Spleen (tissue), 11 donors: Measurements from ENCODE around the gene PRSS12. TPM values are rescaled to one million over a fixed set of nuclear protein-coding genes. Genes with fewer than 3 reads are reported as not detected.

Experiments
- DNase-seq: peaks from one replicate; pipeline ENCODE4 v3.0.0-alpha.2; 2020
- H3K27ac ChIP-seq, 8 donors: fragments of 200-600 bp; sonication (generic) in 7 of 8; 1 replicate in 4 of 8; 2 replicates in 4 of 8; pipeline versions ENCODE4 v1.5.0 to v1.8.0; 2016 to 2021; ENCODE audit warnings: inconsistent platforms in 4 of 8, mild to moderate bottlenecking in 4 of 8, moderate library complexity in 1 of 8
- H3K27me3 ChIP-seq, 7 donors: fragments of 200-600 bp; sonication (generic) in 6 of 7; replicated peaks in 1 of 7; 1 replicate in 4 of 7; 2 replicates in 3 of 7; pipeline versions ENCODE4 v1.5.0 to v1.8.0; 2016 to 2021; ENCODE audit warnings: inconsistent platforms in 3 of 7, mild to moderate bottlenecking in 1 of 7
- H3K36me3 ChIP-seq, 6 donors: fragments of 200-600 bp; sonication (generic) in 5 of 6; 1 replicate in 4 of 6; 2 replicates in 2 of 6; pipeline versions ENCODE4 v1.5.0 to v1.8.0; 2016 to 2021; ENCODE audit warnings: inconsistent platforms in 2 of 6
- H3K4me1 ChIP-seq, 6 donors: fragments of 200-600 bp; sonication (generic) in 5 of 6; 1 replicate in 3 of 6; 2 replicates in 3 of 6; pipeline versions ENCODE4 v1.5.0 to v1.8.0; 2016 to 2021; ENCODE audit warnings: inconsistent platforms in 3 of 6
- H3K4me3 ChIP-seq, 8 donors: fragments of 200-600 bp; sonication (generic) in 7 of 8; 1 replicate in 4 of 8; 2 replicates in 4 of 8; pipeline versions ENCODE4 v1.5.0 to v1.8.0; 2016 to 2021; ENCODE audit warnings: inconsistent platforms in 4 of 8, mild to moderate bottlenecking in 4 of 8, moderate library complexity in 2 of 8
- H3K9me3 ChIP-seq, 8 donors: fragments of 200-600 bp; sonication (generic) in 7 of 8; 1 replicate in 4 of 8; 2 replicates in 4 of 8; pipeline versions ENCODE4 v1.5.0 to v1.8.0; 2016 to 2021; ENCODE audit warnings: inconsistent platforms in 4 of 8
- CTCF ChIP-seq, 11 experiments: fragments of 200-600 bp in 7 of 11; fragments of 450-650 bp in 4 of 11; sonication (generic) in 4 of 11; IDR thresholded peaks in 8 of 11; conservative IDR thresholded peaks in 3 of 11; 1 replicate in 7 of 11; 2 replicates in 4 of 11; pipeline versions ENCODE4 v1.4.0 to v1.8.0; 2016 to 2021; ENCODE audit warnings: antibody characterized with exemption in 11 of 11, inconsistent platforms in 4 of 11, mild to moderate bottlenecking in 1 of 11
- POLR2A ChIP-seq, 3 donors: fragments of 450-650 bp; IDR thresholded peaks; one replicate each; pipeline ENCODE4 v1.5.1; 2017; ENCODE audit warnings: antibody characterized with exemption in 3 of 3, mild to moderate bottlenecking in 1 of 3
- POLR2AphosphoS5 ChIP-seq, 3 donors: sonication (generic); formaldehyde crosslinking; IDR thresholded peaks; one replicate each; pipeline ENCODE4 v1.5.1; 2017; ENCODE audit warnings: antibody characterized with exemption in 3 of 3
- WGBS, 5 donors: extraction: QIAGEN DNeasy Blood & Tissue Kit in 3 of 5; methylation state at CpG; one replicate each; pipeline versions ENCODE4 v1.1.5 to v1.1.7; 2013 to 2018; 5-methylcytosine and 5-hydroxymethylcytosine counted together
- intact Hi-C: fragments of 100-400 bp; cut with DNase I; formaldehyde crosslinking; loops from one replicate; pipeline ENCODE4 v1.15.0; 2023; ENCODE audit warnings: low total_unique reads
- polyA plus RNA-seq, 3 donors: library from polyadenylated mRNA; stranded (reverse); fragments of 200-250 nt; gene quantifications; one replicate each; pipeline ENCODE4 v1.2.1, GENCODE V29; 2013
- total RNA-seq, 7 donors: library from RNA; depleted of rRNA in 3 of 7; stranded (reverse); fragments of >200 nt in 3 of 7; fragmentation: NEBNext Ultra II Directional in 4 of 7; extraction: Animal tissue kit (Norgen Biotek cat#: 25700) in 4 of 7; gene quantifications; one replicate each; pipeline versions ENCODE4 v1.1.0 to v1.2.1, GENCODE V29; 2016 to 2021
- donor health status: healthy with polysubstance abuse.
- donor health status: DM: no; HTN: no; CAD: no; lungs with moderate emphysema.
- donor health status: DM: no; HTN: no; CAD: no.
- donor health status: Bipolar disorder and iron deficiency.
- donor health status: healthy.
- donor health status: DM: no; HTN: no; CAD: no.
- donor health status: DM: yes; HTN: yes; CAD: no.

Gene PRSS12
- total and polyA plus RNA-seq, 10 donors = 0.03 to 0.44 (median 0.10) TPM; not detected in 5

- Histone ChIP-seq H3K27me3 (no peaks in the 10 kb centered on the region), H3K27ac (no peak overlapping the region), H3K36me3 (no peaks in the 10 kb centered on the region), H3K4me1 (no peaks in the 10 kb centered on the region), H3K4me3 (no peak overlapping the region), H3K9me3 (no peaks in the 10 kb centered on the region)
- intact Hi-C loops = no loop called here
- TF ChIP-seq POLR2AphosphoS5 (IDR thresholded peaks at IDR 0.05) (no peak), POLR2A (IDR thresholded peaks at IDR 0.05) (no peak), CTCF (IDR thresholded peaks at IDR 0.05 in 8 of 11, conservative IDR thresholded peaks at IDR 0.05 in 3 of 11) (no peak)
- DNase-seq = no peak
- WGBS, 5 donors = 85 to 92% (median 88%) methylated on average over 1 of the region's 1 CpG
Measured at GRCh38 chr4:118318931-118319330, 33.9 kb downstream of the PRSS12 start.

GRCh38 chr4:118317691-118318090 is 35.1 kb downstream of the PRSS12 start:
- Histone ChIP-seq H3K27ac (no peak overlapping the region), H3K4me3 (no peak overlapping the region), H3K9me3 (no peaks in the 10 kb centered on the region), H3K4me1 (no peaks in the 10 kb centered on the region), H3K36me3 (no peaks in the 10 kb centered on the region), H3K27me3 (no peaks in the 10 kb centered on the region)
- TF ChIP-seq CTCF (IDR thresholded peaks at IDR 0.05 in 8 of 11, conservative IDR thresholded peaks at IDR 0.05 in 3 of 11) = no peak
- WGBS, 5 donors = 75 to 88% (median 81%) methylated on average over 2 of the region's 2 CpGs
- intact Hi-C loops = no loop called here
- DNase-seq = no peak

DNA sequence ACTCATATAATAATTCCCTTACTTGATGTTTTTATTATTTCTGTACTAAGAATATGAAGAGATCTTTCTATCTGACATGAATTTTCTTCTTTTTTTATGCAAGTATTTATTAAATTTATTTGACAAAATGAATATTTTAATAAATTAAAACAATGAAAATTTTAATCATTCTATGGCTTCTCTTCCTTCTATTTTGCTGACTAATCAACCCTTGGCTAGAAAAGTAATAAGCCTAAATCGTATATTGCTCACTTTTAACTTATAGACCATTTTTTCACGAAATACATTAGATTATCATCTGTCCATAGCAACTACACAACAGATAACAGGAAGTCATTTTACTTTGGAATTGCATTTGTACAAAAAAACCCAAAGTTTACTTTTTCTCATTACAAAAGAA is 38.6 kb downstream of the PRSS12 start:
- Histone ChIP-seq H3K27me3 (no peaks in the 10 kb centered on the region), H3K4me3 (no peak overlapping the region), H3K9me3 (no peaks in the 10 kb centered on the region), H3K36me3 (no peaks in the 10 kb centered on the region), H3K4me1 (no peaks in the 10 kb centered on the region), H3K27ac (no peak overlapping the region)
- no peak for DNase-seq
- 74 to 84% (median 78%) methylated on average over 2 of the region's 2 CpGs for WGBS, 5 donors
- no peak for TF ChIP-seq POLR2A (IDR thresholded peaks at IDR 0.05)
- TF ChIP-seq POLR2AphosphoS5 (IDR thresholded peaks at IDR 0.05) = no peak
- TF ChIP-seq CTCF (IDR thresholded peaks at IDR 0.05 in 8 of 11, conservative IDR thresholded peaks at IDR 0.05 in 3 of 11) = no peak
- intact Hi-C loops = no loop called here

- DNase-seq = no peak
- Histone ChIP-seq H3K36me3 (no peaks in the 10 kb centered on the region), H3K9me3 (no peaks in the 10 kb centered on the region), H3K27me3 (no peaks in the 10 kb centered on the region), H3K27ac (no peak overlapping the region), H3K4me3 (no peak overlapping the region), H3K4me1 (no peaks in the 10 kb centered on the region)
- intact Hi-C loops = no loop called here
- TF ChIP-seq POLR2AphosphoS5 (IDR thresholded peaks at IDR 0.05) (no peak), POLR2A (IDR thresholded peaks at IDR 0.05) (no peak), CTCF (IDR thresholded peaks at IDR 0.05 in 8 of 11, conservative IDR thresholded peaks at IDR 0.05 in 3 of 11) (no peak)
- 64 to 83% (median 78%) methylated on average over 6 of the region's 6 CpGs for WGBS, 5 donors
Measured at GRCh38 chr4:118313098-118313497, 39.7 kb downstream of the PRSS12 start.
